K562 (cell line): ENCODE results near the gene TMEM41B. TPM values are rescaled to one million over a fixed set of nuclear protein-coding genes. Genes with fewer than 3 reads are reported as not detected.

ENCODE experiments used
- ARHGAP35 ChIP-seq: fragments of 450-650 bp; IDR thresholded peaks from 2 replicates; pipeline ENCODE4 v1.6.1; 2018; ENCODE audit not compliant: partially characterized antibody
- MAFF ChIP-seq: IDR thresholded peaks from 2 replicates; pipeline ENCODE4 v1.6.1; 2012; ENCODE audit warnings: low read length, improper control_type of control experiment
- NR2C1 ChIP-seq, 2 experiments: fragments of 450-650 bp; IDR thresholded peaks; 2 replicates each; pipeline ENCODE4 v1.6.1; 2017; ENCODE audit warnings: mild to moderate bottlenecking in 2 of 2, antibody characterized with exemption in 1 of 2, inconsistent platforms in 1 of 2, missing compliant biosample characterization in 1 of 2, missing genetic modification characterization in 1 of 2
- polyA plus RNA-seq, 8 experiments: library from polyadenylated mRNA; depleted of rRNA in 4 of 8; stranded (reverse) in 5 of 8; unstranded in 3 of 8; fragments of >200 nt; fragmentation: Nextera tagmentation in 2 of 8; fragmentation: Illumina TruSeq in 1 of 8; extraction: Ambion mirVana in 2 of 8; extraction: Trizol in 1 of 8; gene quantifications; 2 replicates each; pipeline versions ENCODE4 v1.2.1 to v1.2.3, GENCODE V29; 2011 to 2014; ENCODE audit warnings: inconsistent platforms in 1 of 8, missing spikeins in 1 of 8
- total RNA-seq, 7 experiments: library from RNA; depleted of rRNA in 6 of 7; stranded (reverse); fragments of >200 nt in 6 of 7; fragmentation: Illumina TruSeq in 2 of 7; extraction: Trizol in 2 of 7; gene quantifications; 2 replicates each; pipeline versions ENCODE4 v1.2.1 to v1.2.3, GENCODE V29; 2011 to 2021; ENCODE audit warnings: low replicate concordance in 1 of 7
- TF ChIP-seq, protein P1 (sequence below): fragments of 450-650 bp; IDR thresholded peaks from 2 replicates; pipeline ENCODE4 v1.6.1; 2016; ENCODE audit warnings: mild to moderate bottlenecking, moderate library complexity
- TF ChIP-seq, protein P2 (sequence below): fragments of 450-650 bp; IDR thresholded peaks from 2 replicates; pipeline ENCODE4 v1.6.1; 2016; ENCODE audit warnings: low read depth
- TF ChIP-seq, protein P3 (sequence below): sonication (generic); formaldehyde crosslinking; IDR thresholded peaks from 2 replicates; pipeline ENCODE4 v1.8.1; 2023; ENCODE audit warnings: mild to moderate bottlenecking, missing genetic modification reagents

TMEM41B gene
- total and polyA plus RNA-seq, 9 of the 15 experiments (the other 6 are each of a cell fraction or from before 2014, with no cell fraction given), result 17.1 to 89.6 (median 48.7) TPM

DNA sequence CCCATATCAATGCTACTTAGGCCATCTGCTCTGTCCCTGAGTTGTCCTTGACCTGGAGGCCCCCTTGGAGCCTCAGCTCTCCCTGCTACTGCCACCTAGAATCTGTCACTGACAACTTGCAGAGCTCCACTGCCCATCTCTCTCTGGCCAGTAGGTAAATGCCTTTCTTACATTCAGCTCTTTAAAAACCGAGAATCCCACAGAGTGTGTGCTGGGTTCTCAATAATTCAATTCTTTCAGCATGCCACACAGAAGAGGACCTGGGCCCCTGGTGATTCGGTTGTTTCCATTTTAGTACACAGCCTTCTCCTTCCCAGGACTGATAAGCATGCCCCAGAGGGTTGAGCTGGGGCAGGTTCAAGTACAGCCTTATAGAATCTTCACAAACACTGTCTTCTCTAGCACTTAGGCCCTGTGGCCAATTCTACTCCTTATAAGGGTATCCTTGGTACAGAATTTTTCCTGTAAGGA lies 48.0 kb upstream of the TMEM41B start (continued):
- TF ChIP-seq, protein P1, sequence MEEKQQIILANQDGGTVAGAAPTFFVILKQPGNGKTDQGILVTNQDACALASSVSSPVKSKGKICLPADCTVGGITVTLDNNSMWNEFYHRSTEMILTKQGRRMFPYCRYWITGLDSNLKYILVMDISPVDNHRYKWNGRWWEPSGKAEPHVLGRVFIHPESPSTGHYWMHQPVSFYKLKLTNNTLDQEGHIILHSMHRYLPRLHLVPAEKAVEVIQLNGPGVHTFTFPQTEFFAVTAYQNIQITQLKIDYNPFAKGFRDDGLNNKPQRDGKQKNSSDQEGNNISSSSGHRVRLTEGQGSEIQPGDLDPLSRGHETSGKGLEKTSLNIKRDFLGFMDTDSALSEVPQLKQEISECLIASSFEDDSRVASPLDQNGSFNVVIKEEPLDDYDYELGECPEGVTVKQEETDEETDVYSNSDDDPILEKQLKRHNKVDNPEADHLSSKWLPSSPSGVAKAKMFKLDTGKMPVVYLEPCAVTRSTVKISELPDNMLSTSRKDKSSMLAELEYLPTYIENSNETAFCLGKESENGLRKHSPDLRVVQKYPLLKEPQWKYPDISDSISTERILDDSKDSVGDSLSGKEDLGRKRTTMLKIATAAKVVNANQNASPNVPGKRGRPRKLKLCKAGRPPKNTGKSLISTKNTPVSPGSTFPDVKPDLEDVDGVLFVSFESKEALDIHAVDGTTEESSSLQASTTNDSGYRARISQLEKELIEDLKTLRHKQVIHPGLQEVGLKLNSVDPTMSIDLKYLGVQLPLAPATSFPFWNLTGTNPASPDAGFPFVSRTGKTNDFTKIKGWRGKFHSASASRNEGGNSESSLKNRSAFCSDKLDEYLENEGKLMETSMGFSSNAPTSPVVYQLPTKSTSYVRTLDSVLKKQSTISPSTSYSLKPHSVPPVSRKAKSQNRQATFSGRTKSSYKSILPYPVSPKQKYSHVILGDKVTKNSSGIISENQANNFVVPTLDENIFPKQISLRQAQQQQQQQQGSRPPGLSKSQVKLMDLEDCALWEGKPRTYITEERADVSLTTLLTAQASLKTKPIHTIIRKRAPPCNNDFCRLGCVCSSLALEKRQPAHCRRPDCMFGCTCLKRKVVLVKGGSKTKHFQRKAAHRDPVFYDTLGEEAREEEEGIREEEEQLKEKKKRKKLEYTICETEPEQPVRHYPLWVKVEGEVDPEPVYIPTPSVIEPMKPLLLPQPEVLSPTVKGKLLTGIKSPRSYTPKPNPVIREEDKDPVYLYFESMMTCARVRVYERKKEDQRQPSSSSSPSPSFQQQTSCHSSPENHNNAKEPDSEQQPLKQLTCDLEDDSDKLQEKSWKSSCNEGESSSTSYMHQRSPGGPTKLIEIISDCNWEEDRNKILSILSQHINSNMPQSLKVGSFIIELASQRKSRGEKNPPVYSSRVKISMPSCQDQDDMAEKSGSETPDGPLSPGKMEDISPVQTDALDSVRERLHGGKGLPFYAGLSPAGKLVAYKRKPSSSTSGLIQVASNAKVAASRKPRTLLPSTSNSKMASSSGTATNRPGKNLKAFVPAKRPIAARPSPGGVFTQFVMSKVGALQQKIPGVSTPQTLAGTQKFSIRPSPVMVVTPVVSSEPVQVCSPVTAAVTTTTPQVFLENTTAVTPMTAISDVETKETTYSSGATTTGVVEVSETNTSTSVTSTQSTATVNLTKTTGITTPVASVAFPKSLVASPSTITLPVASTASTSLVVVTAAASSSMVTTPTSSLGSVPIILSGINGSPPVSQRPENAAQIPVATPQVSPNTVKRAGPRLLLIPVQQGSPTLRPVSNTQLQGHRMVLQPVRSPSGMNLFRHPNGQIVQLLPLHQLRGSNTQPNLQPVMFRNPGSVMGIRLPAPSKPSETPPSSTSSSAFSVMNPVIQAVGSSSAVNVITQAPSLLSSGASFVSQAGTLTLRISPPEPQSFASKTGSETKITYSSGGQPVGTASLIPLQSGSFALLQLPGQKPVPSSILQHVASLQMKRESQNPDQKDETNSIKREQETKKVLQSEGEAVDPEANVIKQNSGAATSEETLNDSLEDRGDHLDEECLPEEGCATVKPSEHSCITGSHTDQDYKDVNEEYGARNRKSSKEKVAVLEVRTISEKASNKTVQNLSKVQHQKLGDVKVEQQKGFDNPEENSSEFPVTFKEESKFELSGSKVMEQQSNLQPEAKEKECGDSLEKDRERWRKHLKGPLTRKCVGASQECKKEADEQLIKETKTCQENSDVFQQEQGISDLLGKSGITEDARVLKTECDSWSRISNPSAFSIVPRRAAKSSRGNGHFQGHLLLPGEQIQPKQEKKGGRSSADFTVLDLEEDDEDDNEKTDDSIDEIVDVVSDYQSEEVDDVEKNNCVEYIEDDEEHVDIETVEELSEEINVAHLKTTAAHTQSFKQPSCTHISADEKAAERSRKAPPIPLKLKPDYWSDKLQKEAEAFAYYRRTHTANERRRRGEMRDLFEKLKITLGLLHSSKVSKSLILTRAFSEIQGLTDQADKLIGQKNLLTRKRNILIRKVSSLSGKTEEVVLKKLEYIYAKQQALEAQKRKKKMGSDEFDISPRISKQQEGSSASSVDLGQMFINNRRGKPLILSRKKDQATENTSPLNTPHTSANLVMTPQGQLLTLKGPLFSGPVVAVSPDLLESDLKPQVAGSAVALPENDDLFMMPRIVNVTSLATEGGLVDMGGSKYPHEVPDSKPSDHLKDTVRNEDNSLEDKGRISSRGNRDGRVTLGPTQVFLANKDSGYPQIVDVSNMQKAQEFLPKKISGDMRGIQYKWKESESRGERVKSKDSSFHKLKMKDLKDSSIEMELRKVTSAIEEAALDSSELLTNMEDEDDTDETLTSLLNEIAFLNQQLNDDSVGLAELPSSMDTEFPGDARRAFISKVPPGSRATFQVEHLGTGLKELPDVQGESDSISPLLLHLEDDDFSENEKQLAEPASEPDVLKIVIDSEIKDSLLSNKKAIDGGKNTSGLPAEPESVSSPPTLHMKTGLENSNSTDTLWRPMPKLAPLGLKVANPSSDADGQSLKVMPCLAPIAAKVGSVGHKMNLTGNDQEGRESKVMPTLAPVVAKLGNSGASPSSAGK, result no peak
- TF ChIP-seq NR2C1 (IDR thresholded peaks at IDR 0.05) (peak; percentile 31; the same call in 1 of the 2 replicates), NR2C1 (tag; IDR thresholded peaks at IDR 0.05) (no peak), ARHGAP35 (no peak), MAFF (no peak)
- TF ChIP-seq, protein P2, sequence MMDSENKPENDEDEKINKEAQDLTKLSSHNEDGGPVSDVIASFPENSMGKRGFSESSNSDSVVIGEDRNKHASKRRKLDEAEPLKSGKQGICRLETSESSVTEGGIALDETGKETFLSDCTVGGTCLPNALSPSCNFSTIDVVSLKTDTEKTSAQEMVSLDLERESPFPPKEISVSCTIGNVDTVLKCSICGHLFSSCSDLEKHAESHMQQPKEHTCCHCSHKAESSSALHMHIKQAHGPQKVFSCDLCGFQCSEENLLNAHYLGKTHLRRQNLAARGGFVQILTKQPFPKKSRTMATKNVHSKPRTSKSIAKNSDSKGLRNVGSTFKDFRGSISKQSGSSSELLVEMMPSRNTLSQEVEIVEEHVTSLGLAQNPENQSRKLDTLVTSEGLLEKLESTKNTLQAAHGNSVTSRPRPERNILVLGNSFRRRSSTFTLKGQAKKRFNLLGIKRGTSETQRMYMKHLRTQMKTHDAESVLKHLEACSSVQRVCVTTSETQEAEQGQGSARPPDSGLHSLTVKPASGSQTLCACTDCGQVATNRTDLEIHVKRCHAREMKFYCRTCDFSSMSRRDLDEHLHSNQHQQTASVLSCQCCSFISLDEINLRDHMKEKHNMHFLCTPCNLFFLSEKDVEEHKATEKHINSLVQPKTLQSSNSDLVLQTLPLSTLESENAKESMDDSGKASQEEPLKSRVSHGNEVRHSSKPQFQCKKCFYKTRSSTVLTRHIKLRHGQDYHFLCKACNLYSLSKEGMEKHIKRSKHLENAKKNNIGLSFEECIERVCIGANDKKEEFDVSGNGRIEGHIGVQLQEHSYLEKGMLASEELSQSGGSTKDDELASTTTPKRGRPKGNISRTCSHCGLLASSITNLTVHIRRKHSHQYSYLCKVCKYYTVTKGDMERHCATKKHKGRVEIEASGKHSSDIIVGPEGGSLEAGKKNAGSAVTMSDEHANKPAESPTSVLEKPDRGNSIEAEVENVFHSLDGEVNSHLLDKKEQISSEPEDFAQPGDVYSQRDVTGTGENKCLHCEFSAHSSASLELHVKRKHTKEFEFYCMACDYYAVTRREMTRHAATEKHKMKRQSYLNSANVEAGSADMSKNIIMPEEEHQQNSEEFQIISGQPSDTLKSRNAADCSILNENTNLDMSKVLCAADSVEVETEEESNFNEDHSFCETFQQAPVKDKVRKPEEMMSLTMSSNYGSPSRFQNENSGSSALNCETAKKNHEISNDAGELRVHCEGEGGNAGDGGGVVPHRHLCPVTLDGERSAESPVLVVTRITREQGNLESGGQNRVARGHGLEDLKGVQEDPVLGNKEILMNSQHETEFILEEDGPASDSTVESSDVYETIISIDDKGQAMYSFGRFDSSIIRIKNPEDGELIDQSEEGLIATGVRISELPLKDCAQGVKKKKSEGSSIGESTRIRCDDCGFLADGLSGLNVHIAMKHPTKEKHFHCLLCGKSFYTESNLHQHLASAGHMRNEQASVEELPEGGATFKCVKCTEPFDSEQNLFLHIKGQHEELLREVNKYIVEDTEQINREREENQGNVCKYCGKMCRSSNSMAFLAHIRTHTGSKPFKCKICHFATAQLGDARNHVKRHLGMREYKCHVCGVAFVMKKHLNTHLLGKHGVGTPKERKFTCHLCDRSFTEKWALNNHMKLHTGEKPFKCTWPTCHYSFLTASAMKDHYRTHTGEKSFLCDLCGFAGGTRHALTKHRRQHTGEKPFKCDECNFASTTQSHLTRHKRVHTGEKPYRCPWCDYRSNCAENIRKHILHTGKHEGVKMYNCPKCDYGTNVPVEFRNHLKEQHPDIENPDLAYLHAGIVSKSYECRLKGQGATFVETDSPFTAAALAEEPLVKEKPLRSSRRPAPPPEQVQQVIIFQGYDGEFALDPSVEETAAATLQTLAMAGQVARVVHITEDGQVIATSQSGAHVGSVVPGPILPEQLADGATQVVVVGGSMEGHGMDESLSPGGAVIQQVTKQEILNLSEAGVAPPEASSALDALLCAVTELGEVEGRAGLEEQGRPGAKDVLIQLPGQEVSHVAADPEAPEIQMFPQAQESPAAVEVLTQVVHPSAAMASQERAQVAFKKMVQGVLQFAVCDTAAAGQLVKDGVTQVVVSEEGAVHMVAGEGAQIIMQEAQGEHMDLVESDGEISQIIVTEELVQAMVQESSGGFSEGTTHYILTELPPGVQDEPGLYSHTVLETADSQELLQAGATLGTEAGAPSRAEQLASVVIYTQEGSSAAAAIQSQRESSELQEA, result no peak
- TF ChIP-seq, protein P3, sequence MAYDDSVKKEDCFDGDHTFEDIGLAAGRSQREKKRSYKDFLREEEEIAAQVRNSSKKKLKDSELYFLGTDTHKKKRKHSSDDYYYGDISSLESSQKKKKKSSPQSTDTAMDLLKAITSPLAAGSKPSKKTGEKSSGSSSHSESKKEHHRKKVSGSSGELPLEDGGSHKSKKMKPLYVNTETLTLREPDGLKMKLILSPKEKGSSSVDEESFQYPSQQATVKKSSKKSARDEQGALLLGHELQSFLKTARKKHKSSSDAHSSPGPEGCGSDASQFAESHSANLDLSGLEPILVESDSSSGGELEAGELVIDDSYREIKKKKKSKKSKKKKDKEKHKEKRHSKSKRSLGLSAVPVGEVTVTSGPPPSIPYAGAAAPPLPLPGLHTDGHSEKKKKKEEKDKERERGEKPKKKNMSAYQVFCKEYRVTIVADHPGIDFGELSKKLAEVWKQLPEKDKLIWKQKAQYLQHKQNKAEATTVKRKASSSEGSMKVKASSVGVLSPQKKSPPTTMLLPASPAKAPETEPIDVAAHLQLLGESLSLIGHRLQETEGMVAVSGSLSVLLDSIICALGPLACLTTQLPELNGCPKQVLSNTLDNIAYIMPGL (CRISPR knock-in tag), result no peak
